Transverse colon (tissue), 3 donors: ENCODE data around the gene RMDN2.

Experiments
- POLR2A ChIP-seq: fragments of 450-650 bp; IDR thresholded peaks from one replicate; pipeline ENCODE4 v1.6.1; 2016; ENCODE audit warnings: antibody characterized with exemption, mild to moderate bottlenecking, moderate library complexity
- TF ChIP-seq, protein P1 (sequence below), 5 experiments: fragments of 200-600 bp in 3 of 5; fragments of 450-650 bp in 2 of 5; sonication (generic) in 3 of 5; IDR thresholded peaks; 1 replicate in 2 of 5; 2 replicates in 3 of 5; pipeline ENCODE4 v1.5.1; 2016 to 2017; ENCODE audit warnings: antibody characterized with exemption in 5 of 5, inconsistent platforms in 3 of 5, mild to moderate bottlenecking in 2 of 5, moderate library complexity in 1 of 5

- no peak for TF ChIP-seq POLR2A
- TF ChIP-seq, protein P1, sequence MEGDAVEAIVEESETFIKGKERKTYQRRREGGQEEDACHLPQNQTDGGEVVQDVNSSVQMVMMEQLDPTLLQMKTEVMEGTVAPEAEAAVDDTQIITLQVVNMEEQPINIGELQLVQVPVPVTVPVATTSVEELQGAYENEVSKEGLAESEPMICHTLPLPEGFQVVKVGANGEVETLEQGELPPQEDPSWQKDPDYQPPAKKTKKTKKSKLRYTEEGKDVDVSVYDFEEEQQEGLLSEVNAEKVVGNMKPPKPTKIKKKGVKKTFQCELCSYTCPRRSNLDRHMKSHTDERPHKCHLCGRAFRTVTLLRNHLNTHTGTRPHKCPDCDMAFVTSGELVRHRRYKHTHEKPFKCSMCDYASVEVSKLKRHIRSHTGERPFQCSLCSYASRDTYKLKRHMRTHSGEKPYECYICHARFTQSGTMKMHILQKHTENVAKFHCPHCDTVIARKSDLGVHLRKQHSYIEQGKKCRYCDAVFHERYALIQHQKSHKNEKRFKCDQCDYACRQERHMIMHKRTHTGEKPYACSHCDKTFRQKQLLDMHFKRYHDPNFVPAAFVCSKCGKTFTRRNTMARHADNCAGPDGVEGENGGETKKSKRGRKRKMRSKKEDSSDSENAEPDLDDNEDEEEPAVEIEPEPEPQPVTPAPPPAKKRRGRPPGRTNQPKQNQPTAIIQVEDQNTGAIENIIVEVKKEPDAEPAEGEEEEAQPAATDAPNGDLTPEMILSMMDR (IDR thresholded peaks at IDR 0.05): no peak
These were observed 88.2 kb downstream of the RMDN2 start for GRCh38 chr2:38013158-38013752.
